K562 (cell line): Measurements from ENCODE around the gene JPH4. TPM values are rescaled to one million over a fixed set of nuclear protein-coding genes. Genes with fewer than 3 reads are reported as not detected.

Source experiments
- ARID2 ChIP-seq: fragments of 450-650 bp; IDR thresholded peaks from 2 replicates; pipeline ENCODE4 v1.6.1; 2017; ENCODE audit warnings: antibody characterized with exemption, mild to moderate bottlenecking
- FOS ChIP-seq: IDR thresholded peaks from 3 replicates; pipeline ENCODE4 v1.6.1; 2011; ENCODE audit not compliant: insufficient read length; ENCODE audit errors: extremely low read depth
- FOXJ2 ChIP-seq: fragments of 200-800 bp; sonication (Bioruptor generic); IDR thresholded peaks from 2 replicates; pipeline ENCODE4 v1.6.1; 2016; ENCODE audit warnings: missing genetic modification characterization, missing compliant biosample characterization
- GTF2B ChIP-seq: IDR thresholded peaks from 2 replicates; pipeline ENCODE4 v1.6.1; 2011; ENCODE audit not compliant: insufficient read length; ENCODE audit errors: extremely low read depth
- GTF3C2 ChIP-seq: IDR thresholded peaks from 3 replicates; pipeline ENCODE4 v1.6.1; 2011; ENCODE audit warnings: borderline replicate concordance, mild to moderate bottlenecking, moderate library complexity; ENCODE audit not compliant: insufficient read length; ENCODE audit errors: extremely low read depth
- HCFC1 ChIP-seq: IDR thresholded peaks from 2 replicates; pipeline ENCODE4 v1.6.1; 2012; ENCODE audit warnings: low read depth, low read length, improper control_type of control experiment
- SIX5 ChIP-seq, 2 experiments: IDR thresholded peaks; 2 replicates each; pipeline ENCODE4 v1.6.1; 2011; ENCODE audit warnings: low read length in 2 of 2, borderline replicate concordance in 1 of 2, low read depth in 1 of 2, mild to moderate bottlenecking in 1 of 2, moderate library complexity in 1 of 2; ENCODE audit not compliant: insufficient read depth in 1 of 2
- SMAD3 ChIP-seq: fragments of 450-650 bp; formaldehyde crosslinking; conservative IDR thresholded peaks from 2 replicates; pipeline ENCODE4 v1.4.0; 2020; ENCODE audit warnings: mild to moderate bottlenecking
- SMARCA5 ChIP-seq: fragments of 450-650 bp; IDR thresholded peaks from 2 replicates; pipeline ENCODE4 v1.6.1; 2016
- SRF ChIP-seq, 2 experiments: fragments of 250-450, 450-650 bp in 1 of 2; sonication (Bioruptor Pico) in 1 of 2; sonication (generic) in 1 of 2; formaldehyde crosslinking; IDR thresholded peaks; 2 replicates each; pipeline versions ENCODE4 v1.5.0 to v1.5.1; 2020 to 2022; ENCODE audit warnings: mild to moderate bottlenecking in 1 of 2, missing genetic modification reagents in 1 of 2
- TAF1 ChIP-seq: IDR thresholded peaks from 2 replicates; pipeline ENCODE4 v1.6.1; 2011; ENCODE audit warnings: mild to moderate bottlenecking, low read length, moderate library complexity; ENCODE audit not compliant: insufficient read depth, control insufficient read depth, severe bottlenecking; ENCODE audit errors: extremely low read depth
- TBL1XR1 ChIP-seq, 2 experiments: IDR thresholded peaks; 2 replicates each; pipeline ENCODE4 v1.6.1; 2012; ENCODE audit warnings: improper control_type of control experiment in 2 of 2, low read length in 2 of 2, mild to moderate bottlenecking in 1 of 2
- TCF15 ChIP-seq: fragments of 250-450 bp; sonication (Bioruptor Pico); IDR thresholded peaks from 2 replicates; pipeline ENCODE4 v1.8.0; 2022; ENCODE audit warnings: moderate library complexity, mild to moderate bottlenecking, inconsistent platforms
- TCF7 ChIP-seq: sonication (generic); IDR thresholded peaks from 2 replicates; pipeline ENCODE4 v1.6.1; 2016; ENCODE audit warnings: antibody characterized with exemption, borderline replicate concordance
- YY1 ChIP-seq, 3 experiments: IDR thresholded peaks; 2 replicates each; pipeline ENCODE4 v1.6.1; 2011; ENCODE audit warnings: low read length in 2 of 3, mild to moderate bottlenecking in 2 of 3, moderate library complexity in 2 of 3, borderline replicate concordance in 1 of 3, control low read depth in 1 of 3, low read depth in 1 of 3; ENCODE audit not compliant: insufficient read depth in 3 of 3, insufficient replicate concordance in 2 of 3, control insufficient read depth in 1 of 3, insufficient read length in 1 of 3; ENCODE audit errors: extremely low read depth in 1 of 3
- ZBTB12 ChIP-seq: fragments of 250-450 bp; sonication (Bioruptor Pico); IDR thresholded peaks from 2 replicates; pipeline ENCODE4 v1.4.0; 2020
- ZBTB5 ChIP-seq: fragments of 450-650 bp; IDR thresholded peaks from 2 replicates; pipeline ENCODE4 v1.6.1; 2017; ENCODE audit warnings: antibody characterized with exemption
- ZNF3 ChIP-seq: fragments of 250-450 bp; sonication (Bioruptor Pico); IDR thresholded peaks from 2 replicates; pipeline ENCODE4 v1.5.0; 2021; ENCODE audit warnings: mild to moderate bottlenecking, moderate library complexity
- ZNF696 ChIP-seq: fragments of 250-450 bp; sonication (Bioruptor Pico); conservative IDR thresholded peaks from 2 replicates; pipeline ENCODE4 v1.4.0; 2020; ENCODE audit warnings: mild to moderate bottlenecking, moderate library complexity
- polyA plus RNA-seq, 8 experiments: library from polyadenylated mRNA; depleted of rRNA in 4 of 8; stranded (reverse) in 5 of 8; unstranded in 3 of 8; fragments of >200 nt; fragmentation: Nextera tagmentation in 2 of 8; fragmentation: Illumina TruSeq in 1 of 8; extraction: Ambion mirVana in 2 of 8; extraction: Trizol in 1 of 8; gene quantifications; 2 replicates each; pipeline versions ENCODE4 v1.2.1 to v1.2.3, GENCODE V29; 2011 to 2014; ENCODE audit warnings: inconsistent platforms in 1 of 8, missing spikeins in 1 of 8
- total RNA-seq, 7 experiments: library from RNA; depleted of rRNA in 6 of 7; stranded (reverse); fragments of >200 nt in 6 of 7; fragmentation: Illumina TruSeq in 2 of 7; extraction: Trizol in 2 of 7; gene quantifications; 2 replicates each; pipeline versions ENCODE4 v1.2.1 to v1.2.3, GENCODE V29; 2011 to 2021; ENCODE audit warnings: low replicate concordance in 1 of 7

JPH4 gene
- total and polyA plus RNA-seq, 9 of the 15 experiments (the other 6 are each of a cell fraction or from before 2014, with no cell fraction given): 0.04 to 0.13 (median 0.06) TPM; not detected in 5

GRCh38 chr14:23567186-23568020 lies 11.2 kb downstream of the JPH4 start, which contains the start of gene AP1G2 (continued):
- TF ChIP-seq ZBTB12 (CRISPR knock-in tag) (no peak), YY1 (IDR thresholded peaks at IDR 0.05; ENCODE audit: borderline replicate concordance in 1 of 3, control insufficient read depth in 1 of 3, extremely low read depth in 1 of 3, insufficient read depth in 3 of 3, insufficient read length in 1 of 3, insufficient replicate concordance in 2 of 3, low read depth in 1 of 3, low read length in 2 of 3) (peak in 2 of 3 experiments; percentile 6 to 12), SMAD3 (CRISPR knock-in tag) (no peak), SIX5 (IDR thresholded peaks at IDR 0.05; ENCODE audit: borderline replicate concordance in 1 of 2, insufficient read depth in 1 of 2, low read depth in 1 of 2, low read length in 2 of 2) (no peak), TAF1 (peak; percentile 40), SMARCA5 (no peak), ZNF696 (no peak), TBL1XR1 (IDR thresholded peaks at IDR 0.05; ENCODE audit: low read length in 2 of 2) (no peak), HCFC1 (no peak), TCF7 (no peak), SRF (CRISPR knock-in tag; IDR thresholded peaks at IDR 0.05) (no peak; a peak in 1 of 4 replicates), ZNF3 (no peak), GTF3C2 (no peak), TCF15 (no peak), ARID2 (no peak), GTF2B (no peak), ZBTB5 (no peak), FOS (no peak), FOXJ2 (tag) (no peak)
